KMS-11 (cell line): ENCODE results near the gene INPP4A.

ENCODE experiments used
- H2AFZ ChIP-seq: fragments of 200-600 bp; sonication (generic); 2 replicates; pipeline ENCODE4 v1.6.1; 2016; ENCODE audit warnings: antibody characterized with exemption, mixed run types, low read depth
- H3K27ac ChIP-seq: fragments of 200-600 bp; sonication (generic); 2 replicates; pipeline ENCODE4 v1.6.1; 2016; ENCODE audit warnings: mild to moderate bottlenecking, mixed run types
- H3K27me3 ChIP-seq: fragments of 200-600 bp; sonication (generic); 2 replicates; pipeline ENCODE4 v1.6.1; 2017; ENCODE audit warnings: mild to moderate bottlenecking, low read depth, mixed run types, moderate library complexity; ENCODE audit not compliant: insufficient read depth
- H3K36me3 ChIP-seq: fragments of 200-600 bp; sonication (generic); 2 replicates; pipeline ENCODE4 v1.6.1; 2017; ENCODE audit warnings: mild to moderate bottlenecking, mixed run types; ENCODE audit not compliant: insufficient read depth
- H3K4me1 ChIP-seq: fragments of 200-600 bp; sonication (generic); 2 replicates; pipeline ENCODE4 v1.6.1; 2016; ENCODE audit warnings: mild to moderate bottlenecking, low read depth, mixed run types; ENCODE audit not compliant: poor library complexity, severe bottlenecking
- H3K4me2 ChIP-seq: fragments of 200-600 bp; sonication (generic); 2 replicates; pipeline ENCODE4 v1.7.0; 2016; ENCODE audit warnings: mild to moderate bottlenecking, mixed run types
- H3K4me3 ChIP-seq: fragments of 200-600 bp; sonication (generic); IDR thresholded peaks from 2 replicates; pipeline ENCODE4 v1.6.1; 2017; ENCODE audit warnings: low read depth, low read length, mixed read lengths; ENCODE audit not compliant: insufficient read depth
- H3K79me2 ChIP-seq: fragments of 200-600 bp; sonication (generic); 2 replicates; pipeline ENCODE4 v1.6.1; 2016; ENCODE audit warnings: low read depth, mixed run types; ENCODE audit not compliant: insufficient read depth
- H3K9ac ChIP-seq: fragments of 200-600 bp; sonication (generic); 2 replicates; pipeline ENCODE4 v1.6.1; 2016; ENCODE audit warnings: mild to moderate bottlenecking, mixed run types
- H4K20me1 ChIP-seq: fragments of 200-600 bp; sonication (generic); 2 replicates; pipeline ENCODE4 v1.6.1; 2016; ENCODE audit warnings: mild to moderate bottlenecking, mixed run types; ENCODE audit not compliant: insufficient read depth
- CTCF ChIP-seq: fragments of 200-600 bp; sonication (generic); conservative IDR thresholded peaks from 2 replicates; pipeline ENCODE4 v1.6.1; 2017; ENCODE audit warnings: low read depth, mild to moderate bottlenecking, antibody characterized with exemption, low read length, moderate library complexity, mixed read lengths

INPP4A gene

GRCh38 chr2:98457045-98457696 is 12.5 kb downstream of the INPP4A start:
- Histone ChIP-seq H3K4me1 (peaks cover 100% of the 10 kb centered on the region), H3K36me3 (no peaks in the 10 kb centered on the region), H3K79me2 (peaks cover 87% of the 10 kb centered on the region), H4K20me1 (no peaks in the 10 kb centered on the region), H3K4me2 (no peak overlapping the region; the same call in 1 of the 2 replicates), H3K9ac (no peak overlapping the region), H2AFZ (no peak overlapping the region), H3K27me3 (no peaks in the 10 kb centered on the region), H3K4me3 (no peak overlapping the region), H3K27ac (peak overlapping the region; percentile 88; the same call in 1 of the 2 replicates)
- no peak for TF ChIP-seq CTCF

GRCh38 chr2:98458207-98458606 is 13.5 kb downstream of the INPP4A start:
- peak overlapping the region; percentile 88; the same call in 1 of the 2 replicates for H3K27ac ChIP-seq
- H4K20me1 ChIP-seq: no peaks in the 10 kb centered on the region
- H3K4me1 ChIP-seq: peaks cover 99% of the 10 kb centered on the region
- peak overlapping the region; percentile 96; the same call in 1 of the 2 replicates for H3K4me2 ChIP-seq
- H2AFZ ChIP-seq: no peak overlapping the region
- TF ChIP-seq CTCF: no peak
- no peaks in the 10 kb centered on the region for H3K27me3 ChIP-seq
- H3K79me2 ChIP-seq: peaks cover 77% of the 10 kb centered on the region
- no peaks in the 10 kb centered on the region for H3K36me3 ChIP-seq
- no peak overlapping the region for H3K4me3 ChIP-seq
- no peak overlapping the region for H3K9ac ChIP-seq

GRCh38 chr2:98458667-98459380 is 14.2 kb downstream of the INPP4A start:
- no peaks in the 10 kb centered on the region for H3K27me3 ChIP-seq
- H3K9ac ChIP-seq: no peak overlapping the region
- peaks cover 99% of the 10 kb centered on the region for H3K4me1 ChIP-seq
- H4K20me1 ChIP-seq: no peaks in the 10 kb centered on the region
- peaks cover 71% of the 10 kb centered on the region for H3K79me2 ChIP-seq
- no peak for TF ChIP-seq CTCF
- no peak overlapping the region for H3K4me3 ChIP-seq
- H3K27ac ChIP-seq: peak overlapping the region; percentile 88
- H3K36me3 ChIP-seq: no peaks in the 10 kb centered on the region
- peak overlapping the region; percentile 96 for H3K4me2 ChIP-seq
- H2AFZ ChIP-seq: no peak overlapping the region

- no peaks in the 10 kb centered on the region for H4K20me1 ChIP-seq
- peak overlapping the region; percentile 36; the same call in 1 of the 2 replicates for H3K9ac ChIP-seq
- no peak overlapping the region for H2AFZ ChIP-seq
- H3K4me2 ChIP-seq: peak overlapping the region; percentile 96
- H3K4me1 ChIP-seq: peaks cover 99% of the 10 kb centered on the region
- H3K4me3 ChIP-seq: no peak overlapping the region
- H3K79me2 ChIP-seq: peaks cover 63% of the 10 kb centered on the region
- TF ChIP-seq CTCF: no peak
- H3K27ac ChIP-seq: peak overlapping the region; percentile 88
- H3K36me3 ChIP-seq: no peaks in the 10 kb centered on the region
- no peaks in the 10 kb centered on the region for H3K27me3 ChIP-seq
Observed at GRCh38 chr2:98459496-98460175, 15.0 kb downstream of the INPP4A start.
